PC-3 (cell line): ENCODE results near the gene AUTS2.

Experiments used
- CTCF ChIP-seq: fragments of 300-600 bp; sonication (generic); conservative IDR thresholded peaks from 2 replicates; pipeline ENCODE4 v1.5.1; 2017; ENCODE audit warnings: antibody characterized with exemption, low read depth, mild to moderate bottlenecking, low read length
- EZH2 ChIP-seq: fragments of 300-600 bp; sonication (generic); IDR thresholded peaks from one replicate; pipeline ENCODE4 v1.6.1; 2017; ENCODE audit warnings: antibody characterized with exemption, mild to moderate bottlenecking, low read length; ENCODE audit not compliant: unreplicated experiment
- EZH2phosphoT487 ChIP-seq: fragments of 300-600 bp; sonication (generic); IDR thresholded peaks from 2 replicates; pipeline ENCODE4 v1.6.1; 2018; ENCODE audit warnings: mild to moderate bottlenecking, antibody characterized with exemption, low read length, borderline replicate concordance

- TF ChIP-seq CTCF (no peak), EZH2 (no peak), EZH2phosphoT487 (no peak)
These were observed 1183.6 kb downstream of the AUTS2 start for GRCh38 chr7:70781922-70782311.
